ENCODE data around the gene TENM3.
"Not testable (repeated sequence)": the region's sequence is repeated elsewhere in the genome, so short reads cannot be mapped to it uniquely, and the experiment has no call there.

Gene TENM3

DNA sequence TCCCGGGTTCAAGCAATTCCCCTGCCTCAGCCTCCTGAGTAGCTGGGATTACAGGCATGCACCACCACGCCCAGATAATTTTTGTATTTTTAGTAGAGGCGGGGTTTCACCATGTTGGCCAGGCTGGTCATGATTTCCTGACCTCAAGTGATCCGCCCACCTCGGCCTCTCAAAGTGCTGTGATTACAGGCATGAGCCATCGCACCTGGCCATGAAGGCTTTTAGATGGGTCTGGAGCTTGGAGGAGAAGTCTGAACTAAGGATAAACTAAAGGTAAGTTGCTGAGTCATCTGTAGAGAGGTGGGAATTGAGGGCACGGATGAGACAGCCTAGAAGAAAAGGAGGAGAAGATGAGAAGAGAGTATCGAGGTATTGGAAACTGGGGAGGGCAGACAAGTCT is at the start of gene TENM3:
TSS of gene TENM3 (plus strand) at position 199 of the 400 bp plus-strand sequence. CDS start 80,619 bp downstream, outside the sequence.
- not testable (repeated sequence) for ATAC-seq

DNA sequence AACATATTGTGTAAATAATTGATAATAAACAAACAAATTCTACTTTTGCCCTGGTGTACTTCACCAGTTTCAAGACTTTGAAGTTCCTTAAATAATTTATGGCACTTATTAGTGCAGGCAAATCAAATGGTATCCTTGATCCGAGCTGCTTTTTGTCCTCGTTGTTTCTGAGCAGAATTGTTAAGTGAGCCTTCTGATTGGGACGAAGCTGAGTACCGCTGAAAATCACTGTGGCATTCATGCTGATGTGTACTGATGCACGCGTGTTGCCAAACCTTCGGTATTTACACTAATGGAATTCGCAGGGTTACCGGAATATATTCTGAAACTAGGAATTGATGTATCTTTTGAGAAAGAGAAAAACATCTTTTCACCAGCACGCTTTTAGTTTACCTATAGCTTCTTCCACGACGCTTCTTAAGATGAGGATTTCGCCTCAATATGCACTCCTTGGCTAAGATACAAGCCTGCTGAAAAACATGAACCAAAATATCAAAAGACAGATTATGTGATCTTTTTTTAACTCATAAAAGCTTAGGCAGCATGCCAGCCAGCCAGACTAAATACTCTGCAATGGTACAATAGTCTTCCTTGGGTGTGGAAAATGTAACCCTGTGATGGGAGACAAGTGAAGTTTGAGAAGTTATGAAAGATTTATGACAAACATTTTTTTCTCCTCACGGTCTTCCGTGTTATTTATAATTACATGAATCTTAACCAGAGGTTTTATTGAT is 48.9 kb upstream of the TENM3 start:
- TF ChIP-seq, protein P1, sequence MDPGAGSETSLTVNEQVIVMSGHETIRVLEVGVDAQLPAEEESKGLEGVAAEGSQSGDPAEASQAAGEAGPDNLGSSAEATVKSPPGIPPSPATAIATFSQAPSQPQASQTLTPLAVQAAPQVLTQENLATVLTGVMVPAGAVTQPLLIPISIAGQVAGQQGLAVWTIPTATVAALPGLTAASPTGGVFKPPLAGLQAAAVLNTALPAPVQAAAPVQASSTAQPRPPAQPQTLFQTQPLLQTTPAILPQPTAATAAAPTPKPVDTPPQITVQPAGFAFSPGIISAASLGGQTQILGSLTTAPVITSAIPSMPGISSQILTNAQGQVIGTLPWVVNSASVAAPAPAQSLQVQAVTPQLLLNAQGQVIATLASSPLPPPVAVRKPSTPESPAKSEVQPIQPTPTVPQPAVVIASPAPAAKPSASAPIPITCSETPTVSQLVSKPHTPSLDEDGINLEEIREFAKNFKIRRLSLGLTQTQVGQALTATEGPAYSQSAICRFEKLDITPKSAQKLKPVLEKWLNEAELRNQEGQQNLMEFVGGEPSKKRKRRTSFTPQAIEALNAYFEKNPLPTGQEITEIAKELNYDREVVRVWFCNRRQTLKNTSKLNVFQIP (CRISPR knock-in tag; IDR thresholded peaks at IDR 0.05; ENCODE audit: borderline replicate concordance, low read depth), result no peak
- no peak for ATAC-seq

DNA sequence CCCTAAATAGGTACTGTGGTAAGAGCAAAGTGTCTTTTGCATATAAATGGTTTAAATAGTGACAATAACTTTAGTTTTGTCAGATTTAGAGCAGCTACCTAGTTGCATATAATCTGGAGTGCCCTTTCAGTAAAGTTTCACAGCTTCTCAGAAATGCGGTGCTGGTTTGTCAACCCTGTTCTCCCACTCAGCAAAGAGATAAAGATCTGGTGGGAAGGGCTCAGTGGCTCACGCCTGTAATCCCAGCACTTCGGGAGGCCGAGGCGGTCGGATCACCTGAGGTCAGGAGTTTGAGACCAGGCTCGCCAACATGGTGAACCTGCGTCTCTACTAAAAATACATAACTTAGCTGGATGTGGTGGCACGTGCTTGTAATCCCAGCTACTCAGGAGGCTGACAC is 45.6 kb upstream of the TENM3 start:
- TF ChIP-seq, protein P2, sequence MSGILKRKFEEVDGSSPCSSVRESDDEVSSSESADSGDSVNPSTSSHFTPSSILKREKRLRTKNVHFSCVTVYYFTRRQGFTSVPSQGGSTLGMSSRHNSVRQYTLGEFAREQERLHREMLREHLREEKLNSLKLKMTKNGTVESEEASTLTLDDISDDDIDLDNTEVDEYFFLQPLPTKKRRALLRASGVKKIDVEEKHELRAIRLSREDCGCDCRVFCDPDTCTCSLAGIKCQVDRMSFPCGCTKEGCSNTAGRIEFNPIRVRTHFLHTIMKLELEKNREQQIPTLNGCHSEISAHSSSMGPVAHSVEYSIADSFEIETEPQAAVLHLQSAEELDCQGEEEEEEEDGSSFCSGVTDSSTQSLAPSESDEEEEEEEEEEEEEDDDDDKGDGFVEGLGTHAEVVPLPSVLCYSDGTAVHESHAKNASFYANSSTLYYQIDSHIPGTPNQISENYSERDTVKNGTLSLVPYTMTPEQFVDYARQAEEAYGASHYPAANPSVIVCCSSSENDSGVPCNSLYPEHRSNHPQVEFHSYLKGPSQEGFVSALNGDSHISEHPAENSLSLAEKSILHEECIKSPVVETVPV (CRISPR knock-in tag; IDR thresholded peaks at IDR 0.05), result no peak
- TF ChIP-seq ZNF565 (CRISPR knock-in tag; conservative IDR thresholded peaks at IDR 0.05; ENCODE audit: low read depth) (no peak), ZC3H10 (CRISPR knock-in tag; IDR thresholded peaks at IDR 0.05) (no peak), SNAI2 (CRISPR knock-in tag; IDR thresholded peaks at IDR 0.05) (no peak), GLIS3 (CRISPR knock-in tag; IDR thresholded peaks at IDR 0.05) (no peak), ZNF8 (CRISPR knock-in tag; IDR thresholded peaks at IDR 0.05) (no peak), CSDC2 (CRISPR knock-in tag; IDR thresholded peaks at IDR 0.05) (no peak)
- TF ChIP-seq, protein P1 (CRISPR knock-in tag; IDR thresholded peaks at IDR 0.05; ENCODE audit: borderline replicate concordance, low read depth), result no peak
- TF ChIP-seq, protein P3, sequence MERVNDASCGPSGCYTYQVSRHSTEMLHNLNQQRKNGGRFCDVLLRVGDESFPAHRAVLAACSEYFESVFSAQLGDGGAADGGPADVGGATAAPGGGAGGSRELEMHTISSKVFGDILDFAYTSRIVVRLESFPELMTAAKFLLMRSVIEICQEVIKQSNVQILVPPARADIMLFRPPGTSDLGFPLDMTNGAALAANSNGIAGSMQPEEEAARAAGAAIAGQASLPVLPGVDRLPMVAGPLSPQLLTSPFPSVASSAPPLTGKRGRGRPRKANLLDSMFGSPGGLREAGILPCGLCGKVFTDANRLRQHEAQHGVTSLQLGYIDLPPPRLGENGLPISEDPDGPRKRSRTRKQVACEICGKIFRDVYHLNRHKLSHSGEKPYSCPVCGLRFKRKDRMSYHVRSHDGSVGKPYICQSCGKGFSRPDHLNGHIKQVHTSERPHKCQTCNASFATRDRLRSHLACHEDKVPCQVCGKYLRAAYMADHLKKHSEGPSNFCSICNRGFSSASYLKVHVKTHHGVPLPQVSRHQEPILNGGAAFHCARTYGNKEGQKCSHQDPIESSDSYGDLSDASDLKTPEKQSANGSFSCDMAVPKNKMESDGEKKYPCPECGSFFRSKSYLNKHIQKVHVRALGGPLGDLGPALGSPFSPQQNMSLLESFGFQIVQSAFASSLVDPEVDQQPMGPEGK (CRISPR knock-in tag; IDR thresholded peaks at IDR 0.05; ENCODE audit: borderline replicate concordance), result no peak
- no peak for ATAC-seq

DNA sequence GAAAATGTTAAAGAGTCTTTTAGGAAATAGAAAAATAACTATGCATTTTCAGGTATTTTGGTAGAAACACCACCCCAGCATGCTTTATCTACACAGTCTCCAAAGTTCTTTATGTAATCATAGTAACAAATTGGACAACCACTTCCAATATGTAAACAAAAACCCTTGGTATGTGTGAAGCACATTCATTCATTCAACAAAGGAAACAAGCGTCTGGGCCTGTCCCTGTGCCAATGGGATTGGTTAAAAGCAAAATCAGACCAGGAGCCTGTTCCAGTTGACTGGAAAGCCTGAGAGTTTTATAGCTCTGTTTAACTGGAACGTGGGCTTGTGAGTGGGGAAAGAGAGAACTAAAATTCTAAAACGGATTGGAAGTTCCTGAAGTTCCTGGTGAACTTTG is 41.3 kb upstream of the TENM3 start:
- ATAC-seq, result no peak
- TF ChIP-seq TOX (CRISPR knock-in tag; IDR thresholded peaks at IDR 0.05; ENCODE audit: borderline replicate concordance) (no peak), ZNF70 (CRISPR knock-in tag; IDR thresholded peaks at IDR 0.05) (no peak), ZNF8 (CRISPR knock-in tag; IDR thresholded peaks at IDR 0.05) (no peak), BACH2 (CRISPR knock-in tag; IDR thresholded peaks at IDR 0.05; ENCODE audit: borderline replicate concordance) (no peak)

DNA sequence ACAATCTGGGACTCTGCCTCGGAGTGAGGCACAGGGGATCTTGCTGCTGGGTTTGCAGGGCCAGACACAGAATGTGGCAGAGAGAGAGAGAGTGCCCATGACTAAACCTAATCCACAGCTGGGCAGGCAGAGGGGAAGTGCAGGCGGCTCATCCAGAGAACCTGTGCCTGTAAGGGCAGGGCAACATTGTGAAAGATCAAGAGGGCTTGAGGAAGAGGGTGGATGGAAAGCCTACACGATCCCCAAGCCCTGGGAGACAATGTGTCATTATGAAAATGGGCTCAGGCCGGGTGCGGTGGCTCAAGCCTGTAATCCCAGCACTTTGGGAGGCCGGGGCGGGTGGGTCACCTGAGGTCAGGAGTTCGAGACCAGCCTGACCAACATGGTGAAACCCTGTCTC is 40.6 kb upstream of the TENM3 start:
- ATAC-seq, result no peak
- TF ChIP-seq, protein P4, sequence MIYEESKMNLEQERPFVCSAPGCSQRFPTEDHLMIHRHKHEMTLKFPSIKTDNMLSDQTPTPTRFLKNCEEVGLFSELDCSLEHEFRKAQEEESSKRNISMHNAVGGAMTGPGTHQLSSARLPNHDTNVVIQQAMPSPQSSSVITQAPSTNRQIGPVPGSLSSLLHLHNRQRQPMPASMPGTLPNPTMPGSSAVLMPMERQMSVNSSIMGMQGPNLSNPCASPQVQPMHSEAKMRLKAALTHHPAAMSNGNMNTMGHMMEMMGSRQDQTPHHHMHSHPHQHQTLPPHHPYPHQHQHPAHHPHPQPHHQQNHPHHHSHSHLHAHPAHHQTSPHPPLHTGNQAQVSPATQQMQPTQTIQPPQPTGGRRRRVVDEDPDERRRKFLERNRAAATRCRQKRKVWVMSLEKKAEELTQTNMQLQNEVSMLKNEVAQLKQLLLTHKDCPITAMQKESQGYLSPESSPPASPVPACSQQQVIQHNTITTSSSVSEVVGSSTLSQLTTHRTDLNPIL (CRISPR knock-in tag; IDR thresholded peaks at IDR 0.05; ENCODE audit: low read depth), result no peak
- no peak for TF ChIP-seq OSR1 (CRISPR knock-in tag; IDR thresholded peaks at IDR 0.05)
- no peak for TF ChIP-seq ESRRG (CRISPR knock-in tag; IDR thresholded peaks at IDR 0.05)
- TF ChIP-seq PPARA (CRISPR knock-in tag; IDR thresholded peaks at IDR 0.05; ENCODE audit: borderline replicate concordance), result no peak
- no peak for TF ChIP-seq CSDC2 (CRISPR knock-in tag; IDR thresholded peaks at IDR 0.05)
- TF ChIP-seq, protein P1 (CRISPR knock-in tag; IDR thresholded peaks at IDR 0.05; ENCODE audit: borderline replicate concordance, low read depth), result no peak
- no peak for TF ChIP-seq ISL1 (CRISPR knock-in tag; IDR thresholded peaks at IDR 0.05)
- TF ChIP-seq ZC3H10 (CRISPR knock-in tag; IDR thresholded peaks at IDR 0.05), result no peak
- TF ChIP-seq GLIS3 (CRISPR knock-in tag; IDR thresholded peaks at IDR 0.05), result no peak
- TF ChIP-seq BACH2 (CRISPR knock-in tag; IDR thresholded peaks at IDR 0.05; ENCODE audit: borderline replicate concordance), result no peak
- TF ChIP-seq, protein P5, sequence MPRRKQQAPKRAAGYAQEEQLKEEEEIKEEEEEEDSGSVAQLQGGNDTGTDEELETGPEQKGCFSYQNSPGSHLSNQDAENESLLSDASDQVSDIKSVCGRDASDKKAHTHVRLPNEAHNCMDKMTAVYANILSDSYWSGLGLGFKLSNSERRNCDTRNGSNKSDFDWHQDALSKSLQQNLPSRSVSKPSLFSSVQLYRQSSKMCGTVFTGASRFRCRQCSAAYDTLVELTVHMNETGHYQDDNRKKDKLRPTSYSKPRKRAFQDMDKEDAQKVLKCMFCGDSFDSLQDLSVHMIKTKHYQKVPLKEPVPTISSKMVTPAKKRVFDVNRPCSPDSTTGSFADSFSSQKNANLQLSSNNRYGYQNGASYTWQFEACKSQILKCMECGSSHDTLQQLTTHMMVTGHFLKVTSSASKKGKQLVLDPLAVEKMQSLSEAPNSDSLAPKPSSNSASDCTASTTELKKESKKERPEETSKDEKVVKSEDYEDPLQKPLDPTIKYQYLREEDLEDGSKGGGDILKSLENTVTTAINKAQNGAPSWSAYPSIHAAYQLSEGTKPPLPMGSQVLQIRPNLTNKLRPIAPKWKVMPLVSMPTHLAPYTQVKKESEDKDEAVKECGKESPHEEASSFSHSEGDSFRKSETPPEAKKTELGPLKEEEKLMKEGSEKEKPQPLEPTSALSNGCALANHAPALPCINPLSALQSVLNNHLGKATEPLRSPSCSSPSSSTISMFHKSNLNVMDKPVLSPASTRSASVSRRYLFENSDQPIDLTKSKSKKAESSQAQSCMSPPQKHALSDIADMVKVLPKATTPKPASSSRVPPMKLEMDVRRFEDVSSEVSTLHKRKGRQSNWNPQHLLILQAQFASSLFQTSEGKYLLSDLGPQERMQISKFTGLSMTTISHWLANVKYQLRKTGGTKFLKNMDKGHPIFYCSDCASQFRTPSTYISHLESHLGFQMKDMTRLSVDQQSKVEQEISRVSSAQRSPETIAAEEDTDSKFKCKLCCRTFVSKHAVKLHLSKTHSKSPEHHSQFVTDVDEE (CRISPR knock-in tag; IDR thresholded peaks at IDR 0.05), result no peak
- TF ChIP-seq ZNF8 (CRISPR knock-in tag; IDR thresholded peaks at IDR 0.05), result no peak
- TF ChIP-seq TOX (CRISPR knock-in tag; IDR thresholded peaks at IDR 0.05; ENCODE audit: borderline replicate concordance), result no peak
- TF ChIP-seq, protein P2 (CRISPR knock-in tag; IDR thresholded peaks at IDR 0.05), result no peak
